DMS79 treated with DMSO at 0.1 percent for 48 hours (cell line): ENCODE data around the gene PRR5.
A peak's percentile ranks its signal among the peaks of the same experiment; 100 is the strongest.
"Not testable (repeated sequence)": the region's sequence is repeated elsewhere in the genome, so short reads cannot be mapped to it uniquely, and the experiment has no call there.

Experiments
- DNase-seq: peaks from one replicate; lab custom pipeline; 2025; lab: John Stamatoyannopoulos, UW

Gene PRR5

GRCh38 chr22:44673406-44673805 is 28.6 kb upstream of the PRR5 start:
- no peak for DNase-seq

- DNase-seq, result not testable (repeated sequence)
These were observed 26.0 kb upstream of the PRR5 start for GRCh38 chr22:44676066-44676440.

- no peak for DNase-seq
These were observed 25.3 kb upstream of the PRR5 start for GRCh38 chr22:44676441-44677352.

- DNase-seq, result no peak
These were observed 24.6 kb upstream of the PRR5 start for GRCh38 chr22:44677353-44677840.

DNA sequence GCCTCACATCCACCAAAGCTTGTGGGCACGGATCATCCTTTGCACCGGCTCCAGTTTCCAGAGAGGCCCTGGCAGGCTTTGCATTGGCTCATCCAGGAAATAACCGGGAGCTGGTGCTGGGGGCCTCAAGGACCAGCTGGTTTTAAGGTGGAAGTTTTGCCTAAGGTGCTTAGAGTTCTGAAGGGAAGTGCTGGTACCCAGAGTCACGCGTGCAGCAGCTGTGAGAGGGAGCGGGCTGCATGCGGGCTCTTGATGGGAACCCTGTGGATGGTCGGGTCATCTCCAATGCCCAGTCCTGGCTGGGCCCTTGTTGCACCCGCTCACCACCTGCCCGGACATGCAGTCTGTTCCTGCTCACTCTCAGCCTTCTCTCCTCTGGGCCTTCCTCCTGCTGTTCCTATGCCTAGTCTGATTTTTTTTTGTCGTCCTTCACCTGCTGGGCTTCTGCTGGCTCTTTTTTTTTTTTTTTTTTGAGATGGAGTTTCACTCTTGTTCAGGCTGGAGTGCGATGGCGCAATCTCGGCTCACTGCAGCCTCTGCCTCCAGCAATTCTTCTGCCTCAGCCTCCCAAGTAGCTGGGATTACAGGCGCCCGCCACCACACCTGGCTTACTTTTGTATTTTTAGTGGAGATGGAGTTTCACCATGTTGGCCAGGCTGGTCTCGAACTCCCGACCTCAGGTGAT is 24.0 kb upstream of the PRR5 start:
- DNase-seq, result no peak

GRCh38 chr22:44678556-44679305 is 23.3 kb upstream of the PRR5 start:
- no peak for DNase-seq

DNA sequence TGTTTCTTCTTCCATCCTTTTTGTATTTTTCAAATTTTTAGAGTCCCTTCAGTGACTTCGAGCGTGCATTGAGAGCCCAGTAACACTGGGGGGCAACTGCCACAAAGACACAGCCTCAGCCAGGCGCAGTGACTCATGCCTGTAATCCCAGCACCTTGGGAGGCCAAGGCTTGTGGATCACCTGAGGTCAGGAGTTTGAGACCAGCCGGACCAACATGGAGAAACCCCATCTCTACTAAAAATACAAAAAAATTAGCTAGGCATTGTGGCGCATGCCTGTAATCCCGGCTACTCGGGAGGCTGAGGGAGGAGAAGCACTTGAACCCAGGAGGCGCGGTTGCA is 22.7 kb upstream of the PRR5 start:
- not testable (repeated sequence) for DNase-seq

GRCh38 chr22:44680058-44680457 is 21.9 kb upstream of the PRR5 start:
- no peak for DNase-seq

- no peak for DNase-seq
These were observed 21.5 kb upstream of the PRR5 start for GRCh38 chr22:44680481-44680894.

DNA sequence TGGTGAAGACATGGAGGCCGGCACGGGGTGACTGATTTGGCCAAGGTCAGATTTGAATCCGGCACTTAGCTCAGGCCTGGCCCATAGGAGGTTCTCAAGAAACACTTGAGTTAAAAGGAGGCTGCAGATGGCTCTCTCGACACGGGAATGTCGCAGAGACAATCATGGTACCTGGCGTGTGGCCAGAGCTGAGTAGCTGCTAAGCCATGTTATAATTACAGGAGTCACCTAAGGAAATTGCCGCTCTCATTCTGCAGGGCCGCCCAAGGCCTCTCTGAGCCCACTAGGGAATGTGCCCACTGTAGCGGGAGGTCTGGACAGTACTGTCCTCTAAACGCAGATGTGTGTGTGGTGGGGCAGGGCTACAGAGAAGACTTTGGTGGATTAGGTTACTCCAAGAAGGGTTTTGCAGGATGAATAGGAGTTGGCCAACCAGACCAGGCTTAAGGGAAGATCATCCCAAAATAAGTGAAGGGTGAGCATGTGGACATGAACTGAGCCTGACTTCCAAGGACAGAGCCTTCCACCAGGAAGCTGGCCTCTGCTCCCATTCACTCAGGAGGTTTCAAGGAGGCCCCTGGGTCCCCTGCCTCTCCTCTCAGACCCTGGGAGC is 19.3 kb upstream of the PRR5 start:
- DNase-seq, result no peak

GRCh38 chr22:44683237-44683636 is 18.8 kb upstream of the PRR5 start:
- DNase-seq, result no peak

DNA sequence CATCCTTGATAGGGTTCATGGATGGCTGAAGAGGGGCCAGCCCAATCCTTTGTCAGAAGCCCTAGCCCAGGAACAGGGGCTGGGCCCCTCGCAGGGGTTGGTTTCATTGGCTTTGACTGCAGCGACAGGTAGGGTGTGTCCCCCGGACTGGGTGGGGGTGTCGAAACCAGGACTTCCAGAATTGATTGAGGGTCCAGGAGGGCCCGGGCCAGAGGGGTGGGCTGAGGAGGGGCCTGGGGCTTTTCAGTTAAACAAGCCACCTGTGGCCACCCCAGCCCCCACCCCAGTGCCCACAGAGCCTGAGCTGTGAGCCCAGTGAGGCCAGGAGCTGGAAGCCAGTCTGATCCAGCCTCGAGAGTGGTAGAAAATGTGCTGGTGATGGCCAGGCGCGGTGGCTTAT is 18.1 kb upstream of the PRR5 start:
- no peak for DNase-seq

- DNase-seq, result peak; percentile 8
These were observed 17.3 kb upstream of the PRR5 start for GRCh38 chr22:44684506-44685383.

- DNase-seq, result no peak
These were observed 16.5 kb upstream of the PRR5 start for GRCh38 chr22:44685384-44686056.

GRCh38 chr22:44686873-44687600 is 15.0 kb upstream of the PRR5 start:
- no peak for DNase-seq

DNA sequence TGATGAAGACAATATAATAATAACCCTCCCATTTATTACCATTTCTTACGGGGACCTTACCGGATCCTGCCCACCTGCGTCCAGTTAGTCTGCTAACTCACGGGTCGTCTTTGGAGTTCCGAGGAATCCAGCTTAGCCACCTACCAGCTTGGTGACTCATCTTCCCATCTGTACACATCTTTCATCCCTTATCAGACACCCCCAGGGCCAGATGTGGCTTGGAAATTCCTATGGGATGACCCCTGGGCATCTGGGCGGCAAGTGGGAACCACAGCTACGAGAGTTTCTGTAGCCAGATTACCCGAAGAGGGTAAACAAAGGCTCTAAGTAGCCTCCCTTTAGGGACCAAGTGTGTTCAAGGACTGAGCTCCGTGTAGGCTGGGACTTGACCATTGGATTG is 12.8 kb upstream of the PRR5 start:
- no peak for DNase-seq

GRCh38 chr22:44689915-44690524 is 12.0 kb upstream of the PRR5 start:
- DNase-seq, result no peak

DNA sequence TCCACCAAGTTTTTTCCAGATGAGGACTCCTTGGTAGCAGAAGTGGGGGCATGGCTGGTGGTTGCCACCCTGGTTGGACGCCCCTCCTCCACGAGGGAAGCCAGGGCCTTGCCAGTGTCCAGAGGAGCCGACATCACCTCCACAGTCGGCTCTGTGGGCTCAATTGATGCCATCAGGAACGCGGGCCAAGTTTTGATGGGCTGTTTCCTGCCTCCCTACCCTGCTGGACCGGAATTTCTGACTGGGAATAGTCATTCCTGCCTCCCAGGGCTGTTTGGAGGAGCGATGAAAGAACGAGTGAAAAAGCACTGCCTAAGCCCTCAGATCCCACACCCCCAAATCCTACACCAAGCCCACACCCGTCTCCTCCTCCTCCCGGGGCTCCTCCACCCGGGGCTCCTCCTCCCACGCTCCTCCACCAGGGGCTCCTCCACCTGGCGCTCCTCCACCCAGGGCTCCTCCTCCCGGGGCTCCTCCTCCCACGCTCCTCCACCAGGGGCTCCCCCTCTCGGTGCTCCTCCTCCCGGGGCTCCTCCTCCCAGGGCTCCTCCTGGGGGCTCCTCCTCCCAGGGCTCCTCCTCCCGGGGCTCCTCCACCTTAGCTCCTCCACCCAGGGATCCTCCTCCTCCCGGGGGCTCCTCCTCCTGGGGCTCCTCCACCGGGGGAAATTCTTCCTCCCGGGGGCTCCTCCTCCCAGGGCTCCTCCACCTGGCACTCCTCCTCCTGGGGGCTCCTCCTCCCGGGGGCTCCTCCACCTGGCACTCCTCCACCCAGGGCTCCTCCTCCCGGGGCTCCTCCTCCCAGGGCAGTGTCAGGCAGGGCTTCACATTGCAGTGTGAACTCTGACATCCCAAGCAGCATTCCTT is 10.0 kb upstream of the PRR5 start:
- no peak for DNase-seq

GRCh38 chr22:44692662-44693007 is 9.4 kb upstream of the PRR5 start:
- no peak for DNase-seq
